ENCODE measurements around the gene NUTM2F.
"Not testable (repeated sequence)": the region's sequence is repeated elsewhere in the genome, so short reads cannot be mapped to it uniquely, and the experiment has no call there.

DNA sequence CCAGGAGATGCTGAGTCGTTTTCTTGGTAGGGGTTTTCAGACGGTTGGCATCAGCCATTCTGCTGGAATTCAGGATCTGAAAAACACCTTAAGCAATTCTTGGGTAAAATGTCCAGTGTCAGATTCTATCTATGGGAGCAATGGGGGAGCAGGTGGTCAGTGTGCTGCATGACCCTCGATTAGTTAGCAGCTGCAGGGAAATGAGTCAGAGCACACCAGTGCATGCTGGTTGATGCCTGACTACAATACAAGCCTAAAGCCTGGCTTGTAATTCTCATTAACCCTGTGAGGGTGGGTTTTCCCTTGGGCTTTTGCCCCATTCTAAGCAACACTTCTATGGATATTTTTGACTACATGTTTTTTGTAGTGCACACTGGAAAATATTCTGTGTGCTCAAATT lies 20.3 kb upstream of the NUTM2F start:
- not testable (repeated sequence) for TF ChIP-seq ESRRG (CRISPR knock-in tag; IDR thresholded peaks at IDR 0.05); CREB5 (CRISPR knock-in tag; IDR thresholded peaks at IDR 0.05; ENCODE audit: low read depth); TSHZ2 (CRISPR knock-in tag; IDR thresholded peaks at IDR 0.05); GLIS3 (CRISPR knock-in tag; IDR thresholded peaks at IDR 0.05); TOX (CRISPR knock-in tag; IDR thresholded peaks at IDR 0.05; ENCODE audit: borderline replicate concordance)

Measured in SK-N-SH treated with all-trans-retinoic acid at 6 μM for 48 hours (cell line).